ENCODE results near the gene MTRF1.

GRCh38 chr13:41284512-41285288, 21.3 kb upstream of the MTRF1 start:
- no peak for TF ChIP-seq CTCF (IDR thresholded peaks at IDR 0.05 in 8 of 11, conservative IDR thresholded peaks at IDR 0.05 in 3 of 11)
- no peak for TF ChIP-seq POLR2AphosphoS5 (IDR thresholded peaks at IDR 0.05)

Data from spleen (tissue), 7 donors.